HS-27A (cell line): ENCODE data around the gene IER5L.
"Not testable (repeated sequence)": the region's sequence is repeated elsewhere in the genome, so short reads cannot be mapped to it uniquely, and the experiment has no call there.

Experiments
- DNase-seq: peaks from one replicate; pipeline ENCODE4 v3.0.0-alpha.2; 2012; ENCODE audit warnings: low read depth, missing footprints

Gene IER5L

DNA sequence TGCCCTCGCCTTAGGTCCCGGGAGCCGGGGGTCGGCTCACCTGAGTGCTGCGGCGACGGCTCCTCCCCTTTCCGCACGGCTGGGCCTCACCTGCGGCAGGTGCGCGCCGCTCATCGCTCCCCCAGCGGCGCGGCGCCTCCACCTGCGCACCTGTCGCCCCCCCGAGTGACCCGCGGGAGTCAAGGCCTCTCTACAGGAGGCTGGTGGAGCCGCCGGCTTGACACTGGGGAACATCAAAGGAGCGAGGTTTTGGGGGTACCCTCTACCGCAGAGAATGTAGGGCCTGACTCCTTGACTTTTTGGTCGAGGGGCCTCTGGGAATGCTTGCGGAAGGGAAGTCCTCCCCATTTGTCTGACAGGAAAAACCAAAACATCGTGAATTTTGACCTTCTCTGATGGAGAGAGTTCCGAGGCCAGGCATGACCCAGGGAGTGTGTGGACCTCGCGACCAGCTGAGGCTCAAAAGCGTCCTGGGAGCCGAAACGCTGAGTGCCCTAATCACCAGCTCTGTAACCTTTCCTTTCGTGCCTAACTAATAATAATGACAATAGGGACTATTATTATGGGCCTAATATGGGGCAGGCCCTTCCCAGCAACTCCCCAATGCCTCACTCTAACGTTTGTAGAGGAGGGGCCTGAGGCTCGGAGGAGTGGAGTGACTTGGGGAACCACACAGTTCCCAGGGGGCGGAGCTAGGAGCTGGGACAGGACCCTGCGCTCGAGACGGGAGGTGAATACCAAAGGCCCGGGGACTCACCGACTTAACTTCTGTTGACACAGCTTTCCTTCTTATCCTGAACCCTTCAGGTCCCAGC, 714 bp upstream of the IER5L start:
- no peak for DNase-seq

DNA sequence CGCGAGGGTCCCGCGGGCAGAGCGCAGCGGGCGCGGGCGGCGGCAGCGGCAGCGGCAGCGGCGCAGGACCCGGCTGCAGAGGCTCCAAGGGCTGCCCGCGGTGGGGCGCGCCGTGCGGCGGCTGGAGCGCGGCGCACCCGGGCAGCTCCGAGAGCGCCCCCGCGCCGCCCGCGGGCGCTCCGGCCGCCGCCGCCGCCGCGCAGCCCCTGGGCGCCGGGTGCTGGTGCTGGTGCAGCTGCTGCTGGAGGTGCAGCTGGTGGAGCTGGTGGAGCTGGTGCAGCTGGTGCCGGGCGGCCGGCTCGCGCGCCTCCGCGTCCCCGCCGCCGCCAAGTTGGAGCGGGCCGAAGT, 644 bp downstream of the IER5L start:
- no peak for DNase-seq

DNA sequence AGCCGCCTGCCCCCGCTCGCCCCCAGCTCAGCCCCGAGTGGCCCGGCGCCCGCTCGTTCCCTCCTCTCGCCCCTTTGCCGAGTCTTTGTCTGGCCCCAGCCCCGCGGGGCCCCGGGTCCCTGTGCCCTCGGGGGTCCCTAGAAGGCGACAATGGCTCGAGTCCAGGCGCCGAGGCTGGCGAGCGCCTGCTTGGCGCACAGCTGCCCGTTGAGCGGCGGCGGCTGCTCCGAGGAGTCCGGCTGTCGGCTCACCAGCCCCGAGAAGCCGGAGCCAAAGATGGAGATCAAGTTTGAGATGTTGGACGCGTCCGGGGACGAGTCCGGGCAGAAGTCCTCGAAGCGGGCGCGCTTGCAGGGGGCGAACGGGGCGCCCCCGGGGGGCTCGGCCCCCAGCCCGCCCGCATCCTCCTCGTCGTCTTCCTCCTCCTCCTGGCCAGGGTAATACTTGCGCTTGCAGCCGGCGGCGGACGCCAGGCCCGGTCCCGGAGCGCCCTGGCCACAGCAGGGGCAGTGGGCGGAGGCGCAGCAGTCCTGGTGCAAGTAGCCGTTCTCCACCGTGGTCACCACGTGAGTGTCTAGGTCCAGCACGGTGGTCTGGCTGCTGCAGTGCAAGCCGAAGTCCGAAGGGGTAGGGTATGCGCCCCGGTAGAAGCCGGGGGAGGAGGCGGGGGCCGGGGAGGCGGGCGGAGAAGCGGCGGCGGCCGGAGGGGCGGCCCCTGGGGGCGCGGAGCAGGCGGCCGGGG, 1.2 kb downstream of the IER5L start:
- peak; percentile 31 for DNase-seq

DNA sequence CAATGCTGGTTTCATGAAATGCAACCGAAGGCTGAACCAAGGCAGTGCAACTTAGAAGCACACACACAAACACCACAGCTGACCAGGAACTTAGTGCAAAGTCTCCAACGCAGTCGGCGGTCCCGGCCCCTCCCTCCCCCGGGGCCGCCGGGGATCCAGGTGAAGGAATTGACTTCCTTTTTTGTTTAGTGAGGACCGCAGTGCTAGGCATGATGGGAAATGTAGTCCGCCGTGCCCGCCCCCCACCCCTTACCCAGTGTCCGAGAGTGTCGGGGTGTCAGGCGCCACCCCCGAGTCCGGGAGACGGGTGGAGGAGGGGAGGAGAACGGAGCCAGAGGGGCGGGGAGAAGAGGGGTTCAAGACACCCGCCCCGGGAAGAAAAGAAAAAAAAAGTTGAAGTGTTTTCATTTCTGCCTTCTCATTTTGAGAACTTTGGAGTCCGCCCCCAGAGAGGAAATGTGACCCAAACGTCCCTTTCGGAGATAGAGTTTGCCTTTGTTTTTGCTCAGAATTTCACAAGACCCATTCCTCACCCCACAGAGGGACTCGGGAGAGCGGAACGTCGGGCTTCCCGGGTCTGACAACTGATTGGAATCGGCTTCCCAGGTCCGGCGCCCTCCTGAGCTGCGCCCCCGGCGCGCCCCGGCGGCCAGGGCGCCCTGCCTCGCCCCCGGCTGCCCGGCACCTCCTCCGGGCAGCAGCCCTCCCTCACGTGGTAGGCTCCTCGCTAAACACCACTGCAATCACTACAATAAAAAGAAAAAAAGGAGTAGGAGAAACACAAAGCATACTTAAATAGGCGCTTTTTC, 2.0 kb downstream of the IER5L start:
- peak; percentile 78 for DNase-seq

DNA sequence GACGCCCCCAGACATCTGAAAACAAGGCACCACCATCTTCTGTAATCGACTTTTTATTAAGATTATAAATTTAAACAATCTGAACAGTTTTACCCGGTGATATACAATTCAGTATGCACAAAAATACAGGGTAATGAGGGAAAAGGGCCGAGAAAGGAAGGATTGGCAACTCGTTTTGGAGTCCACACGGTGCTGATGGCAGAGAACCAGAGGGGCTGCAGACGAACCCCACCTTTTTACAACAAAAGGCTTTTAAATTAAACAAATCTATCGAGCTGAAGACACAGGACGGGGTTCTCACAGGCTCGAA, 2.6 kb downstream of the IER5L start:
- no peak for DNase-seq

DNA sequence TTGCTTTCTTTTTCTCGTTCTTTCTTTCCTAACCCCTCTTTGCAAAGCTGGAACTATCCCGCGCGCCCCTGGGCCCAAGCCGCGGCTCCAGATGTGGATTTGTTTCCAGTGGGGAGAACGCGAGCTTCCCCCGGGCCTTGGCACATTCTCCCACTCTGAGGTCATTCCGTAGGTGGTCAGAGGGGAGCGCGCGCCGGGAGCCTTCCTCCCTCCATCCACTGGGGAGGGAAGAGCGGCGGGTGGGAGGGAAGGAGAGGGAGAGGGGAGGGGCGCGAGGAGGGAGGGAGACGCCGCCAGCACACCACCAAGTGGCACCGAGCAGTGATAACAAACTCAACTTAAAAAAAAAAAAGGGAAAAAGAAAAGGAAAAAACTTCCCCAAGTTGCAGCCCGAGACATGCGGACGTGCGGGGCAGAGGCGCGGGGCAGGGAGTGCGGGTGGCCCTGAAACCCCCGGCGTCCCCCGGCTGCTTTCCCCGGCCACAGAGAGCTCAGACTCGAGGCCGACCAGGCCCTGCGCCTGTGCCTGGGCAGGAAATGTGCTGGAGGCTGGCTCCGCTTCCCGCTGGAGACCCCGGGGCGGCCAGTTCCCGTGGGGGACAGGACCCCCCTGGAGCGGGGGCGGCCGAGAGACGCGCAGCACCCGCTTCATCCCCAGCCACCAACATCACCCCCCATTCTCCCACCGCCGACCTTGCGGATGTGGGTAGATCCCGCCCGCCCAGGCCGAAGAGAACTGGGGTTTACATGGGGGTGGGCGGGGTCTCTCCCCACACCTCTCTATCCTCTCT, 3.1 kb downstream of the IER5L start:
- peak; percentile 78 for DNase-seq

DNA sequence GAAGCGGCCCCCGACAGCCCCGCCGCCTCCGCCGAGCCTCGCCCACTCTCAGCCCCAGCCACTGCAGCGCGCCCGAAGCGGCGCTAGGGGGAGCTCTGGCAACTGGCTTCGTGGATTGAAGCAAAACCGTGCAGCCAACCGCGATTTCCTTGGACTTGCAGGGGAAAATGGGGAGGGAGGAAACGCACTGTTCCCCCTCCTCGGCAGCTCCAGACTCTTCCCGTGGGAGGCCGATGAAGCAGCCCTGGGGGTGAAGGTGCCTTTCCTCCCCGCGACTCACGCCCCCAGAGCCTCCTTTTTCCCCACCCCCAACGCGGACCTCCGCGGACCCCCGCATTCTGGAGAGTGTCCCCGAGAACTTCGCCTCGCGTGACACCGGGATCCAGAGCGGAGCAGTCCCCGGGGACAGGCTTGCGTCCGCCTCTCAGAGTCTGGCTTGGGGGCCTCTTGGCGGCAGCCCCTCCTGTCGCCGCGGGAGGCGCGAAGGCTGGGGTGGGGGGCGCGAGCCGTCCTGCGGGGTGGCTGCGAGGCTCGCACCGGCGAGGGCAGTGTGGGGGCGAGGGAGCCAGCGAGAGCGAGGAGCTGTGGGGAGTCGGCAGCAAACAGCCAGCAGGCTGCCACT, 3.8 kb downstream of the IER5L start:
- peak; percentile 77 for DNase-seq

DNA sequence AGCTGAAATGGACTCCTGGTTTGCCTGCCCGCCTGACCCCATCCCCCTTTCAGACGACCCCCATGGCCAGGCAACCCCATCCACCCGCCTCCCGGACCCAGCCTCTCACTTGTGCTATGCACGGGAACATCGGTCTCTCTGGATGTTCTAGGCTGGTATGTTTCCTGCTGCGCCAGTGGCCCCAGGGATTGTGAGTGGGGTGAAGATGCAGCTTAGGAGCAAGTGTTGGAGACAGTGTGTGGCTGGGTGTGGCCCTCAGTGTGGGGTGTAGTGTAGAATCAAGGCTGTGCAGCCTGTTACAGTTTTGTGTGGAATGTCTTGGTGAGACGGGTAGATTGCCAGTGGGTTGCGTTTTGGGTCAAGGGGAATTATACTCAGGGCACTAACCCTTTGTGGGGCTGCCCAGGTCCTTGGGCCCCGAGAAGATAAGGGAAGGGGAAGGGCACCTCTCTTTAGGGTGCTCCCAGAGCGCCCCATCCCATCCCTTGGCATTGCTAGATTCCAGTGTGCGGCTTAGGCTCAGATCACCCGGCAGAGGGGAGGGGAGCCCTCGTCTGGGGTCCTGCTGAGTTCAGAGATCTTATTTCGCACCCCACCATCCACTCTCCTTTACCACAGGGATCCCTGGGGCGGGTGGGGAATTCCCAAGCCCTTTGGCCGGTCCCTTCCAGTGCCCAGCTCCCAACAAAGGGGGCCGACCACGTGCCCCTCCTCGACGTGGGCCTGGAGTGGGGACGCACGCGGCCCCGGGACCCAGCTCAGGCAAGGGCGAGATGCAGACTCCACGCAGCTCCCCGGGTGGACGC, 4.6 kb downstream of the IER5L start:
- DNase-seq = no peak

DNA sequence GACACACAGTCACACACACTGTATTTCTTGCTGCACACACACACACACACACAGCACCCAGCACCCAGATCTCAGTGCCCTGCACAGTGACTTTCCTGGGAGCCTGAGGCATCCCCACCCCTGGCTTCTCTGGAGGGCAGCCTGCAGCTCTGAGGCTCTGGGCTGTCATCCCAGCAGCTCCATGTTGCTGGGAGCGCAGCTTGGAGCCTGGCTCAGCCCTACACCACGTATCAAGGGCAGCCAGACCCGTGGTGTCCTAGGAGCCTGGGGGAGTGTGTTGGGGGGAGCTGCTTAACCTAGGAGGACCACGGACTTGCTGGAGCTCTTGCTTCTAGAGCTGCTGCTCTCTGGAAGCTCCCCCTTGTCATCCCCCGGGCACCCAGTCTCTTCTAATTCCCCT, 5.2 kb downstream of the IER5L start:
- no peak for DNase-seq

DNA sequence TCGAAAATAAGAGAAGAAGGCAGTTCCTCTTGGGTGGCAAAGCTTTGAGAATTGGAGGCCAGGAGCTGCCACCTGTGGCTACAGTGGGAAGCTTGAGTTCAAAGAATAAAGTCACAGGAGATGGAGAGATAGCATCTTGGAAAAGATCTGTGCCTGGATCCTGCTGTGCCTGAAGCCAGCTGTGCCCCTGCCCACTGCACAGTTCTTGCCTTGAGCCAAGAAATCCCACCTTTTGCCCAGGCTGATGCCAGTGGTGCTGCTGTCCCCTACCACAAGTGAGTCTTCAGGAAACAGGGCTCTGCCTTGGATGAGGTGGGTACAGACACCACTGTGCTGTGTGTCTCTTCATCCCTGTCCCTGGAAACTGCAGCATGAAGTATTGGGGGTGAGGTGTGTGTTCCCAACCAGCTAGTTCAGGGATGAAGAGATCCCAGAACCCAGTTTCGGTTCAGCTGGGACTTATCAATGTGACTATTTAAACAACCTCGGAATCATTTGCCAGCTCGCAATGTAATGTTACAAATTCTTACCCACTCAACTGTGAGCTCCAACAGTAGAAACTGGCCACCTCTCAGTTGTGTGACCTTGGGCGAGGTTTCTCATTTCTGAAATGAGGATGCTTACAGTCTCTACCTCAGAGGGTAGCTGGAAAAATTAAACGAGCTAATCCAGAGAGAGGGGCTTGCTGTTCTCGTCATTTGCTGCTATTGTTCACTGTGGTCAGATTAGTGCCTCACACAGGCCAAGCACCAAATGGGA, 5.9 kb downstream of the IER5L start:
- DNase-seq = no peak

DNA sequence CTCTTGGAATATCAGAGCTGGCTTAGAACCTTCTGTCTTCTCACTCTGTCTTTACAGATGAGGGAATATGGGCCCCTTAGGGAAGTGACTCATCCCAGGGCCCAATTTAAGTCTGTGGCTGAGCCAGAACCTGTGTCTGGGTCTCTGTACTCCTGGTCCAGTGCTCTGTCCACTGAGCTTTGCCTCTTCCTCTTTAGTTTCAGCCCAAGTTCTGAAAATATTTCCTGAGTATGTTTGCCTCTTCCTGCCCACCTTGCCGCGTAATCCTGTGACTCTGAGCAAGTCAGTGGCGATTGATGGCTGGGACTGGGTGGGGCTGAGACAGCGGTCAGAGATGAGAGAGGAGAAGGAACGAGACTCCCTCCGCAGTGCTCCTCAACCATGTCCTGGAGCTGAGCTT, 7.8 kb downstream of the IER5L start:
- DNase-seq = no peak

DNA sequence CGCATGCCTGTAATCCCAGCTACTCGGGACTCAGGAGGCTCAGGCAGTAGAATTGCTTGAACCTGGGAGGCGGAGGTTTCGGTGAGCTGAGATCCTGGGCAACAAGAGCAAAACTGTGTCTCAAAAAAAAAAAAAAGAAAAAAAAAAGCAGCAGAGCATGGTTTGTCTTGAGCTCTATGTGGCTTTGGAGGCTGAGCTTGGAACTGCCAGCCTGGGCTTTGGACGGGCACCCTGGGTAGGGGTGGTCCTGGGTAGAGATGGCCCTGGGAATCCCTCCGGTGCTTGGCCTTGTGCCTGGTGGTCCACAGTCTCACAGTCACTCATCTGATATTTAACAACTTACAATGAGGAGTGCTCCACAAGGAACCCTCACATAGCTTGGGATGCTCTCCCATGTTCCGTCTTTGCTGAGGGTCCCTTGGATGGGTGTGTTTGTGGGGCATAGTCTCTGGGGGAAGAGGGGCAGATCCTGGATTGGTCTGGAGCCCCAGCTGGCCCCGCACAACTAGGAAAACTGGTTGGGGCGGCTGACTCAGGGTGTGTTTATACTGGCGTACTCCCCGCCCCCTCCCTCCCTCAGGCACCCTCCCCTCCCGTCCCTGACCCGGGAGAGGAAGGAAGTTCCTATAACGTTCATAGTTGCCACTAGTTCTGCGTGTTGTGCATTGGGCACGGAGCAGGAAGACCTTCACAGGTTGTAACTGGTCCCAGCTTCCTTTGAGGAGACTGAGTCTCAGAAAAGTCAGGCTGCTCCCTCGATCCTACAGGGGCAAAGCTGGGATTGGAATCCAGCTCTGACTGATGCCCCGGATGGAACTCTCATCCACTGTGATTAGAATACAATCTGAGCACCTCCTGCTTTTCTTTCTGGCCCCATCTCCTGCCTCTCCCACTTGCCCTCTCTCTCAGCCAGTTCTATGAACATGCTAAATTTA, 11.2 kb downstream of the IER5L start:
- peak; percentile 53 for DNase-seq

DNA sequence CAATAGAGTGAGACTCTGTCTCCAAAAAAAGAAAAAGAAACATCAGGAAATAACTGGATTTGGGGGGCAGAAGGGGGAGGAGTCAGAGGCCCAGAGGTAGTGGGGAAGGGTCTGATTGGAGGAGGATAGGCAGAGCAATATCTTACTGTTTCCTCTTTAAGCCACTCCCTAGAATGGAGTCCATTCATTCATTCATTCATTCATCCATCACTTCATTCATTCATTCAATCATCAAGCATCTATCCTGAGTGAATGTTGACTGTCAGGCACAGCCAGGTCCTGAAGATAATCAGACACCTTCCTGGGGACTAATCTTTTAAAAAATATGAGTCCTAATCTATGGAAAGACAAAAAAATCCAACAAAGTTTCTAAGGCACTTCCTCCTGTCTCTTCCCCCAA, 12.9 kb downstream of the IER5L start:
- no peak for DNase-seq

DNA sequence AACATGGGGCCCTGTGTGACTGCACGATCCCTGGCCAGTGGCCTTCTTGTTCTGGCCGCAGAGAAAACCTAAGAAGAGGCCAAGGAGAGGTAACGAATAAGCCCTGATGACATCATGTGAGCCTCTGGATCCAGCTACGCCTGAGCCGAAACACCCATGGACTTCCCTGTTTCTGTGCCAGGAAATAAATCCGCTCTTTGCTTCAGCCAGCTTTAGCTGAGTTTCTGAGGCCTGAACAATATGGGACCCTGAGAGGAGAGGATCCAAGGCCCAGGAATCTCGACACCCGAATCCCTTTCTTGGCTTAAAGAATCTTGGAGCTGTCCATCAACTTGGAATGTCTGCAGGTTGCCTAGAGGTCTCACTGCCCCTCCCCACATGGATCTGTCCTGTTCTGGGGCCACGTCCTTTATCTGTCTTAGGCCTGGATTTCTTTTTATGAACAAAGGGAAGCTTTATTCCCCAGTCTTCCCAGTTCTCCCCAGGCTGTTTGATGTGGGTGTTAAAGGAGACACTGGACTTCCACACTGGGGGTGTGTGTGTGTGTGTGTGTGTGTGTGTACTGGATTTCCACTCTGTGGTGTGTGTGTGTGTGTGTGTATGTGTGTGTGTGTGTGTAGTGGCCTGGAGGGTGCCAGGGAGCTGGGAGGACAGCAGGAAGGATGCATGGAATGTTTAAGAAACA, 13.7 kb downstream of the IER5L start:
- DNase-seq = no peak

DNA sequence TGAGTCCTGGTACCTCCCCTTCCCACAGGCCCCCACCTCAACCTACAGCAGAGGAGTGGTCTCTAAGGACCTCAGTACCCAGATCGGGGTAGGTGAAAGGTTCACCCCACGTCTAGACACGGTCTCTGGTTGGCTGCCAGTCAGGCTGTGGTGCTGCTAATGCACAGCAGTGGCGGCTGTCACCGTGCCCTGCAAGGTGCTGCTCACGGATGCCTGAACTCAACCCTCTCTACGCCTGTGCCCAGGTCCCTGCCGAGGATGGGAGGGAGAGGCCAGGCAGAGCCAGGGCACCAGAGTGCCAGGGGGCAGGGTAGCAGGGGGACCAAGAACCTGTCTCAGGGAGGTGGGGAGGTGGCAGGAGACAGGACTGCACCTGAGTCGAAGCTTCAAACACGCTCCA, 14.3 kb downstream of the IER5L start:
- no peak for DNase-seq

DNA sequence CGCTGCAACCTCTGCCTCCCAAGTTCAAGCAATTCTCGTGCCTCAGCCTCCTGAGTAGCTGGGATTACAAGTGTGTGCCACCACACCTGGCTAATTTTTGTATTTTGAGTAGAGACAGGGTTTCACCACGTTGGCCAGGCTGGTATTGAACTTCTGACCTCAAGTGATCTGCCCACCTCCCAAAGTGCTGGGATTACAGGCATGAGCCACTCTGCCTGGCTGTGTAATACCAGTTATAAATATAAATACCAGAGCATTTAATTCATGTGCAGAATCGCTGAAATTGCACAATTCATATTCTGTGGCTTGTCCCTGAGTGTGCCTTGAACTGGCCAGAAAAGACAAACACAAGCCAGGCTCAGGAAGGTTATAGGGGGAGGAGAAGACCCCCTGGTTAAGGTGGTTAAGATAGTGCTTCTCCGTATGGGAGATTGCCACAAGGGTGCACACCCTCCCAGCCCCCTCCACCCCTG, 14.8 kb downstream of the IER5L start:
- not testable (repeated sequence) for DNase-seq

DNA sequence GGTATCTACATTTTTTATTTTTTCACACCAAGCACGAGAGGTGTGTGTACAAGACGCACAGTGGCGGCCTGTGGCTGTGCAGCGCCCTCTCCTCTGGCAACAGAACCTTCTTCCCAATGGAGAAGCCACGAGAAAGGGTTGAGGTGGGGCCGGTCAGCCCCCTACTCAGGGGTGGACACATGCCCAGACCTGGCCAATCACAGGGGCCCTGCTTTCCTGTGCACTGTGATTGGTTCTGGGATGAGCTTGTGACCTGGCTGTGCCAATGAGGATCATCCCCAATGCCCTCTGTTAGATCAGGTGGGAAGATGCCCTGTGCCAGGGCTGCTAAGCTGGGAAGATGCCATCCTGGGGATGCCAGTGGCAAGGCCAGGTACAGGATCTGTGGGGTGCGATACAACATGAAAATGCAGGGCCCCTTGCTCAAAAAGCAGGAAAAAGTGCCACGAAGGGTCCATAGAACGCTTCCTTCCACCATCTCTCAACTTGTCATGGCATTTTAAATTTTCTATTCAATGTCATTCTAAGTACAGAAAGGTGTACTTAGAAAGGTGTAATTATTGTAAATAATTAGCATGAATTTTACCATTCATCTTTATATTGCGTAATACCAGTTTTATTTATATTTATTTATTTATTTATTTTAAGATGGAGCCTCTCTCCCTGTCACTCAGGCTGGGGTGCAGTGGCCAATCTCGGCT, 15.4 kb downstream of the IER5L start:
- no peak for DNase-seq

DNA sequence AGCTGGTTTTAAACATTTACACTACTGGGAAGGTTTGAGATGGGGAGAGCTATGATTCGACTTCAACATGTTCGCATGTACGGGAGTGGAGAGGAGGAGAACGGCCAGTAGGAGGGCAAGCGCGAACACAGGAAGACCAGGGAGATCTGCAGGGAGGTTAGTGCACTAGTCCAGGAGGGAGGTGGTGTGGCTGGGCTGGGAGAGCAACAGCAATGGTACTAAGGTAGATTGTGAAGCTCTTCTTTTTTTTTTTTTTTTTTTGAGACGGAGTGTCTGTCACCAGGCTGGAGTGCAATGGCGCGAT, 16.6 kb downstream of the IER5L start:
- DNase-seq = no peak
